Stimulated activated naive CD8-positive, alpha-beta T cell treated with anti-CD3 and anti-CD28 coated beads, Interleukin-15, amount 100 ng/mL, for 72 hours (primary cell): ENCODE data around the gene MARCKSL1.

Source experiments
- ATAC-seq: fragments of 150-1000 bp; cut with Tn5 transposase; 2 replicates; pipeline ENCODE4 v1.10.0; 2021; ENCODE audit warnings: mild to moderate bottlenecking, moderate library complexity
- DNase-seq, 2 donors: peaks; one replicate each; pipeline ENCODE4 v3.0.0; 2021 to 2022
- H3K27ac Mint-ChIP-seq, 2 donors: one replicate each; pipeline ENCODE4 v1.8.0; 2022; ENCODE audit warnings: mild to moderate bottlenecking in 2 of 2, mixed read lengths in 2 of 2, moderate library complexity in 2 of 2
- H3K27me3 Mint-ChIP-seq: one replicate; pipeline ENCODE4 v1.8.0; 2022; ENCODE audit warnings: mixed read lengths
- H3K4me1 Mint-ChIP-seq: one replicate; pipeline ENCODE4 v1.8.0; 2022; ENCODE audit warnings: mild to moderate bottlenecking, mixed read lengths
- H3K4me3 Mint-ChIP-seq, 2 donors: one replicate each; pipeline ENCODE4 v1.8.0; 2022; ENCODE audit warnings: mild to moderate bottlenecking in 2 of 2, mixed read lengths in 2 of 2, moderate library complexity in 1 of 2
- H3K9me3 Mint-ChIP-seq, 2 donors: one replicate each; pipeline ENCODE4 v1.8.0; 2022; ENCODE audit warnings: mixed read lengths in 2 of 2

MARCKSL1 gene, protein sequence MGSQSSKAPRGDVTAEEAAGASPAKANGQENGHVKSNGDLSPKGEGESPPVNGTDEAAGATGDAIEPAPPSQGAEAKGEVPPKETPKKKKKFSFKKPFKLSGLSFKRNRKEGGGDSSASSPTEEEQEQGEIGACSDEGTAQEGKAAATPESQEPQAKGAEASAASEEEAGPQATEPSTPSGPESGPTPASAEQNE

DNA sequence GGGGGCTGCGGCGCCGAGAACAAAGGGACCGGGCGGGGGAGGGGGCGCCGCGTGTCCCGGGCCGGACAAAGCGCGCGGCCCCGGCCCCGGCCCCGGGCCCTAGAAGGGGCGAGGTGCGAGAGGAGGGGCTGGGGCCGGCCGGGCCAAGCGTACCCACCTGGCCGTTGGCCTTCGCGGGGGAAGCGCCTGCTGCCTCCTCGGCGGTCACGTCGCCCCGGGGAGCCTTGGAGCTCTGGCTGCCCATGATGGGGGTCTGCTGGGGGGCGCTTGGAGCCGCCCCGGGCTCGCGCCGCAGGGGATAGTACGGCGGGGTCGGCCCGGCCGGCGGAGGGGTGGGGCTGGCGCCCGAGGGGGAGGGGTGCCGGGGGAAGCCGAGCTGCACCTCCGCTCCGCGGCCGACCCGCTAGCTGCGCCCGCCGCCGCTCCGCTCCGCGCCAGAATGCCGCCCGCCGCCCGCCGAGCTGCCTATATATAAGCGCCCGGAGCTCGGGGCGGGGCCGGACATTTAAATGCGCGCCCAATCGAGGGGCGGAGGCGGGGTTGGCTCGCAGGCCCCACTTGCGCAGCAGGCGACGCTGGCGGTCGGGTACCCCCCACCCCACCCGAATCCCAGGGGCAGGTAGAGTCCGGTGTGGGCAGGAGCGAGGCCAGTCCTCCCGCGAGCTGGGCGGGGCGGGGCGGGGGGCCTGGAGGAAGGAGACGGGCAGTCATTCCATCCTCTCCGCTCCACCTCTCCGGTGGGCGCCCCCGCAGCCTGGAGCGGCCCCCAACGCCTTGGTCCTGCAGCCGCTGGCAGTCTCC lies at the start of gene MARCKSL1:
Gene MARCKSL1 (minus strand): TSS at position 444 of the 801 bp plus-strand sequence. CDS start 200 bp downstream, at position 244.
- DNase-seq (peak; percentile 78 to 89), ATAC-seq (peak; percentile 49)
- Mint-ChIP-seq H3K27ac (peak within 1 kb of the TSS; percentile 27 to 87), H3K9me3 (no peaks in the 10 kb centered on the region), H3K4me1 (peaks cover 69% of the 10 kb centered on the region), H3K27me3 (no peaks in the 10 kb centered on the region), H3K4me3 (peak within 1 kb of the TSS; percentile 86 to 87)

DNA sequence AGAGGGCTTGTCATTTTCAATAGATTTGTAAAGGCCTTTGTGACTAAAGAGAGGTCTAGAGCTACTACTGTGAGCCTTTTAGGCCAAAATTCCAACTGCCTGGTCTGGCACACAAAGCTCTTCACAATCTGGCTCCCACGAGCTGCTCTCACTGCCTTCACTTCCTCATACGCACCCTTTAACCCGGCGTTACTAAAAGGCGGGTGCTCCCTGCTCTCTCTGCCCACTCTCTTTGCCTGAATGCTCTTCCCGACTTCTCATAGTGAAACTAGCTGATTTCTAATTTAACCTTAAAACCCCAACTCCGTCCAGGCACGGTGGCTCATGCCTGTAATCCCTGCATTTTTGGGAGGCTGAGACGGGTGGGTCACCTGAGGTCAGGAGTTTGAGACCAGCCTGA lies 44.0 kb upstream of the MARCKSL1 start:
- no peak for DNase-seq
- no peaks in the 10 kb centered on the region for H3K9me3 Mint-ChIP-seq
- no peak overlapping the region for H3K27ac Mint-ChIP-seq
- H3K4me3 Mint-ChIP-seq = no peak overlapping the region
- ATAC-seq = no peak
- no peaks in the 10 kb centered on the region for H3K4me1 Mint-ChIP-seq
- H3K27me3 Mint-ChIP-seq = no peaks in the 10 kb centered on the region

DNA sequence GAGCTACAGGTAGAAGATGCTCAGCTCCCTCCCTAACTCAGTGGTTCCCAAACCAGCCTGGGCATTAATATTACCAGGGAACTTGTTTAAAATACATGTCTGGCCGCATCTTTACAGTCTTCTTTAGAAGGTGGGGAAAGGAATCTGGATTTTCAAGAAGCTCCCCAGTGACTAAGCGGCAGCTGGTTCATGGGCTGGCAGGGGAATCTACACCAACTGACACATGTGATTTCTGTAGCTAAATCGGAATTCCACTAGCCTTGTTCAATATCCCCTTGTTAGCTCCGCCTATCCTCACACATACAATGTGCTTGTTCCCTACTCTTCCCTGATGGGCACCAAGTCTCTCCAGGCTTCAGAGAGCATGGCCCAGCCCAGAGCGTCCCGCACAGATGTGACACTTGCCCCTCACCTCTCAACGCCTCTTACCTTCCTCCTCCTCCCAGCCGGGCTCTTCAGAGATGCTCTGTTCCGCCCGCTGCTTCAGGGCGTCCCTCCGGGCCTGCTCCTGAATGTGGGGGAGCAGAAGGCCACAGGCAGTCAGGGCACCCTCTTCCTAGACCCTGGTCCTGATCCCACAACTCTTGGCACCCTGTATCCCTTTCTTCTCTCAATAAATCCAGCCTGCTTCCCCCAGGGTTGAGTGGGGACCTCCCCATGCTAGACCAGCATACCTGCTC lies 41.6 kb upstream of the MARCKSL1 start:
- ATAC-seq = no peak

DNA sequence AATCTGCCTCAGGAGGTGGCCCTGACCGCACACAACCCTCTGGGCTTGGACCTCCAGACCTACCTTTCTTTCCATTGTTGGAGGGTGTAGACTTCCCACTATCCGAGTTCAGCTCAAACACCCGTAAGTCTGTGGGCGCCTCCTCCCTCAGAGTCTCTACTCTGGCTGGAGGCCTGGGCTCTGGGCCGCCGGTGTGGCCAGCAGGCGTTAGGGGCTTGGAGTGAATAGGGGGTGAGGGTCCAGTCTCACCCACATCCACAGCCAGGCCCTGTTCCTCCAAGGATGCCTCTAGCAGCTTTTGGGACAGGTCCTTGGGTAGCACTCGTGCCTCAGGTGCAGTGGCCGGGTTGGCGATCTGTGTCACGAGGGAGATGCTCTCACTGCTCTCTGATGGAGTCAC lies 40.2 kb upstream of the MARCKSL1 start:
- Mint-ChIP-seq H3K9me3 (no peaks in the 10 kb centered on the region), H3K27me3 (no peaks in the 10 kb centered on the region), H3K27ac (no peak overlapping the region), H3K4me3 (no peak overlapping the region), H3K4me1 (peaks cover 16% of the 10 kb centered on the region)
- DNase-seq (no peak), ATAC-seq (no peak)

More for the DNA sequence above, 41.6 kb upstream of the MARCKSL1 start:
- no peak overlapping the region for H3K4me3 Mint-ChIP-seq
- H3K27me3 Mint-ChIP-seq = no peaks in the 10 kb centered on the region
- H3K4me1 Mint-ChIP-seq = peaks cover 3% of the 10 kb centered on the region
- H3K9me3 Mint-ChIP-seq = no peaks in the 10 kb centered on the region
- no peak for DNase-seq
- H3K27ac Mint-ChIP-seq = no peak overlapping the region

DNA sequence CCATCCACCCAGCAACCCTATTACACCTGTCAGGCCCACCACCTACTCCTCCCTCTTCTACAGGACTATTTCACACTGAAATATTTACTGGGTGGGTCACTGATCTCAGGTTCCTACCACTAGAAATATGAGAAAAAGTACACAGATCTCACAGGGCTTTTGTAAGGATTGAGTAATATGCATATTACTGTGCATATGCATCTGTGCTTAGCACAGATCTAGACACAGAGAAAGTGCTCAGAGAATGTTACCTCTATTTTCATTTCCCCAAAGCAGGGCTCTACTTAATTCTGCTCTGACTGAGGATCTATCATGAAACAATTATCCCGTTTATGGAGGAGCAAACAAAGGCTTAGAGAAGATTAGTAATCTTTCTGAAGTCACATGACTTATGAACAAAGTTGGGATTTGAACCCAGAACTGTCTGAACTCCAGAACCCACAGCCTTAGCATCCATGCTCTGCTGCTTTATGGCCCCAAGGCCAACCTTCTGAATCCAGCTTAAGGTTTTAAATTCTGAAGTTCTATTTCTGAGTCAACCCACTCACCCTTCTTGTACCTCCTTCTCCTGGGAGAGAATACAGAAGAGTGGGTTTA lies 38.1 kb upstream of the MARCKSL1 start:
- DNase-seq = no peak
- ATAC-seq = no peak
- no peak overlapping the region for H3K4me3 Mint-ChIP-seq
- H3K27ac Mint-ChIP-seq = no peak overlapping the region
- H3K4me1 Mint-ChIP-seq = peaks cover 16% of the 10 kb centered on the region
- H3K27me3 Mint-ChIP-seq = no peaks in the 10 kb centered on the region
- H3K9me3 Mint-ChIP-seq = no peaks in the 10 kb centered on the region

DNA sequence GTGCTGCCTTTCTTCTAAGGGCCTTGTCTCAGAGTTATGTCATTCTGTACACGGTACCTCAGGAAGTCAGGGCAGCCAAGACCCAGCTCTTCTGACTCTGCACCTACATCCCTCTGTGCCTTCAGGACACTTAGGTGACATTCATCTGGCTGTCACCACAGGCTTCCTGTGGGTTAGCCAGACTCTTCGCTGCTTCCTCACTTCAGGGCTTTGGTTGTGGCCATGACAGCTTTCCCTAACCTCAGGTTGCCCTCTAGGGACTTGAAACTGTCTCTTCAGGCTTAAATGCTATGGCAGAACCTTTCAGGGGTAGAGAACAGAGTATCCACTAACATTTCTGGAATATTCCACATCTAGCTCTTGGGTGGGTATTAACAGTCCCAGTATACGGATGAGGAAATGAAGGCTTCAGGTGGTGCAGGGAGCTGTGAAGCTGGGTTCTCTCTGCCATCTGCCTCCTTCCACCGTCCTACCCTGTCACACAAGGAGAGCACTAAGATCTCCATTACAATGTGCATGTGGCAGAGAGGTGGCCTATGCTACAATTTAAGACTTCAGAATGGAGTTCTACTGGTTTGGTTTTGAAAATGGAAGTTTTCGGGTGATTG lies 36.2 kb upstream of the MARCKSL1 start:
- peak overlapping the region in 1 of 2 donors; percentile 7 for H3K27ac Mint-ChIP-seq
- no peaks in the 10 kb centered on the region for H3K9me3 Mint-ChIP-seq
- peaks cover 16% of the 10 kb centered on the region for H3K4me1 Mint-ChIP-seq
- DNase-seq (peak in 1 of 2 donors; percentile 45), ATAC-seq (peak; percentile 88)
- H3K27me3 Mint-ChIP-seq = no peaks in the 10 kb centered on the region
- H3K4me3 Mint-ChIP-seq = no peak overlapping the region

DNA sequence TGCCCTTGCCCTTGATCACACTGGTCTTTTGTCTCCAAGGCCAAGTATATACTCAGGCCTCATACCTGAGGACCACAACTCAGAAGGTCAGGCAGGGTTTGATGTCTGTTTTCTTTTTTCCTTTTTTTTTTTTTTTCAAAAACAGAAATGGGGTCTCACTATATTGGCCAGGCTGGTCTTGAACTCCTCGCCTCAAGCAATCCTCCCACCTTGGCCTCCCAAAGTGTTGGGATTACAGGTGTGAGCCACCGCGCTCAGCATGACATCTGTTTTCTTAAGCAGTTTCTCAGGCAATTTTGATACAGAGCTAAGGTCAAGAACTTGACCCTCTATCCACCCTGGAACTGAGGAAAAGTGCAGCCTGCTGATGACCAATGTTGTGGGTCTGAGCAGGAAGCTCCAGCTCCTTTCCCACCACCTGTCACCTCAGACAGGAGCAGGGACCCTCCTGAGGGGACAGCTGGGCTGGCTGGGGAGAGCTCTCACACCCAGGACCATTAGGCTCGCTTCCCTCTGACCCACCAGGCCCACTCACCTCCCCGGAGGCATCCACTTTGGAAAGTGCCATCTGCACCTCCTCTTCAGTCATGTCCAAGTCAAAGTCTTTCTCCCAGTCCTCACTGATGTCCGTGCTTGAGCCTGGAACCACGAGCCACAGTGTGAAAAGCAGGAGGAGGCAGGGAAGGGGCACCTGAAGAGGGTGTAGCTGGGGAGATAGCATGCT lies 32.0 kb upstream of the MARCKSL1 start:
- Mint-ChIP-seq H3K4me3 (no peak overlapping the region), H3K4me1 (peaks cover 16% of the 10 kb centered on the region), H3K27ac (no peak overlapping the region), H3K27me3 (no peaks in the 10 kb centered on the region), H3K9me3 (no peaks in the 10 kb centered on the region)
- ATAC-seq (no peak), DNase-seq (no peak)

DNA sequence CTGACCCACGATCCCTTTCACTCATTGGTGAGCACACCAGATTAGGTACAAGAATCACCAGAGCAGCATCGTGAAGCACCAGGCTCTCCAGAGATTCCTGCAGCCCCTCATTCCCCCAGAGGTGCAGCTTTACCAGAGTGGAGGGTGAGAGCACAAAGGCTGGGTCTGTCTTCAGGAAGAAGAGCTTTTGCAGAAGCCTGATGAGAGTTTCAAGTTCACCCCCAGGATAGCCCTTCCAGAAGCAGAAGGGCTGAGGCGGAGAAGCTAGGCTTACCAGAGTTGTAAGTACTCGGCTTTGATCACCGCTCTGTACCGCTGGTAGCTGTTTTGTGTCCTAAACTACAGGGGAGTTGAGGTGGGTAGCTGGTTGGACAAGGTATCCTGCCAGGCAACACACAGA lies 29.4 kb upstream of the MARCKSL1 start:
- ATAC-seq = no peak
- Mint-ChIP-seq H3K27ac (no peak overlapping the region), H3K4me1 (peaks cover 17% of the 10 kb centered on the region), H3K27me3 (no peaks in the 10 kb centered on the region), H3K4me3 (no peak overlapping the region), H3K9me3 (no peaks in the 10 kb centered on the region)
- DNase-seq = no peak

DNA sequence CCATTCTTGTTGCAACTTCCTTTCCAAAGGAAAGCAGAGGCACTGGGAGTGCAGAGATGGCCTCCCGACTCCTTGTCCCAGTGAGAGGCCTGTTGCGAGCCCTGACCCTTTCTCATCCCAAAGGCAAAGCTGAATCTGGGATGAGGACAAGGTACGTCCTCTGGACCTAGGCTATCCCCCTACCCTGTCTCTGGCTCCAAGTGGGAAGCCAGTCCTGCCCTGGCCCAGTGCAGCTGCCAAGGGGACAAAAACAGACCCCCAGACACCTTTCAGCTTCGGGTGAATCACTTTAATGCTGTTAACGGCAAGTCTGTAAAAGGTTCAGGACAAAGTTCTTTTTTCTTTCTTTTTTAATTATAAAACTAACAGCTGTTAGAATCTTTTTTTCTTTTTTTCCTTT lies 28.8 kb upstream of the MARCKSL1 start:
- H3K4me1 Mint-ChIP-seq = peaks cover 23% of the 10 kb centered on the region
- no peak for DNase-seq
- no peak for ATAC-seq
- no peak overlapping the region for H3K27ac Mint-ChIP-seq
- no peaks in the 10 kb centered on the region for H3K9me3 Mint-ChIP-seq
- H3K4me3 Mint-ChIP-seq = no peak overlapping the region
- H3K27me3 Mint-ChIP-seq = no peaks in the 10 kb centered on the region

DNA sequence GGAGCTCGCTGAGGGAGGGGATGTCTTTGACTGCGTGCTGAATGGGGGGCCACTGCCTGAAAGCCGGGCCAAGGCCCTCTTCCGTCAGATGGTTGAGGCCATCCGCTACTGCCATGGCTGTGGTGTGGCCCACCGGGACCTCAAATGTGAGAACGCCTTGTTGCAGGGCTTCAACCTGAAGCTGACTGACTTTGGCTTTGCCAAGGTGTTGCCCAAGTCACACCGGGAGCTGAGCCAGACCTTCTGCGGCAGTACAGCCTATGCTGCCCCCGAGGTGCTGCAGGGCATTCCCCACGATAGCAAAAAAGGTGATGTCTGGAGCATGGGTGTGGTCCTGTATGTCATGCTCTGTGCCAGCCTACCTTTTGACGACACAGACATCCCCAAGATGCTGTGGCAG lies 27.7 kb upstream of the MARCKSL1 start:
- ATAC-seq (no peak), DNase-seq (no peak)
- Mint-ChIP-seq H3K4me1 (peaks cover 30% of the 10 kb centered on the region), H3K27ac (no peak overlapping the region), H3K4me3 (no peak overlapping the region), H3K9me3 (no peaks in the 10 kb centered on the region), H3K27me3 (no peaks in the 10 kb centered on the region)

DNA sequence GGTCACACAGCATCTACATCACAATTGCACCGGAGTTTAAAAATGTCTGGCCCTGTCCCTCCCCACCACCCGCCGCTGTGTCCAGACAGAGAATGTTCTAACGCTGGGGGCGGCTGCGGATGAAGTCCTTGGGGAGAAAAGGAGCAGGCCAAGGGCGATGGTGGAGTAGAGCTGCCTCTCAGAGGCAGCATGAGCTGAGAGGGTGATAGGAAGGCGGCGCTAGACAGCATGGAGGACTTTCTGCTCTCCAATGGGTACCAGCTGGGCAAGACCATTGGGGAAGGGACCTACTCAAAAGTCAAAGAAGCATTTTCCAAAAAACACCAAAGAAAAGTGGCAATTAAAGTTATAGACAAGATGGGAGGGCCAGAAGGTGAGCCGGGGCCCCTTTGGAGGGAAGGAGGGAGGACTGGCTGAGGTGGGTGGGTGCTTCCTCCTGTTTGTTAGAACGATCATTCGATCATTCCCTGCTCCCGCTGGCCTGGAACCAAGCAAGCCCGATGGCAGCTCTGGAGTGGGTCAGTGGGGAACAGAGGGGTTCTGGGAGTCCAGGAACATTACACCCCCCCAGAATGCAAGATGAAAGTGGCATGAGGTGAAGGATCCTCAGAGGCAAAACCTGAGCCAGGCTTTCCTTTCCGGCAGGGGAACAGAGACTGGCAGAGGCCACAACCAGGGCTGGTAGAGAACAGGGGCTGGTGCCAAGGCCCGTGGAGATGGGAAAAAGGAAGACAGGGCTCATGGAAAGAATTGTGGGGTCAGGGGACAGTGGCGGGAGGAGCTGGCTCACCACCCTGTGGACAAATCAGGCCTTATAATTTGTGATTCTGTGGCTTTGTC lies 26.7 kb upstream of the MARCKSL1 start, which contains the start of the genes FAM229A and TSSK3:
Gene FAM229A (minus strand): TSS at position 12 of the 840 bp plus-strand sequence. CDS start 394 bp downstream, outside the sequence.
Gene TSSK3 (plus strand): TSS at position 66 of the 840 bp plus-strand sequence. CDS start 163 bp downstream, at position 229.
- ATAC-seq = no peak
- Mint-ChIP-seq H3K27me3 (no peaks in the 10 kb centered on the region), H3K4me3 (peak within 1 kb of the TSS in 1 of 2 donors; percentile 65), H3K4me1 (peaks cover 33% of the 10 kb centered on the region), H3K9me3 (no peaks in the 10 kb centered on the region), H3K27ac (no peak within 1 kb of the TSS)
- no peak for DNase-seq

DNA sequence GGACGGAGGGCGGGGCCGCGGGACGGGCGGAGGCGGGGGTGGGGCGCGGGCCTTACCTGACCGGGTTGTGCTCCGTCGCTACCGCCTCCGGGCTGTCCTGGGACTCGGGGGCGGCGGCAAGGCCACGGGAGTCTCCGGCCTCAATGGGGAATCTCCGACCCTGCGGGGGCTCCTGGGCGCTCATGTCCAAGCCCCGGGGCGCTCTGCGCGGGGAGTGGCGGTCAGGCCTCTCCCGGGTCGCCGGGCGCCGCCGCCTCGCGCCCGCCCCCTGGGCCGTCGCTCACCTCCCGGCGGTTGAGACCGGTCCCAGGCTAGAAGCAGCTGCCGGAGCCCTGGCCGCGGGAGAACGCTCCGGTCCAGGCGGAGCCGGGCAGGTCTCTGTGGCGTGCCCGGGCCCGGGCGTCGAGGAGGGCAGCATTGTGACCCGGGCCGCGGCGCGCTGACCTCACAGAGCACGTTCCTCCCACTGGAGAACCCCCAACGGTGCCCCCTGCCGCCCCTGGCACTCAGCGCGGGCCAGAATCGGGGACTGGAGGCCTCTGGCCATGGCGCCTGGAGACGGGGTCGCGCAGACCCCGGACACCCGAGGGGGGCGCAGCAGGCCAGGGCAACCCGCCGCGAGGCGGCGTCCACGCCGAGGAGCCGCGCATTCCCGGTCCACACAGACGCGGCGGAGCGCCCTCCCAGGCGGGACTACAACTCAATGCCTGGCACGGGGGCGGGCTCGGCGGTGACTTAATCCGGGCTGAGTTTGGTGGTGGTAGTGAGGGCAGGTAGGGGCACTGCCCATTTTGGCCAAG lies 25.8 kb upstream of the MARCKSL1 start:
- Mint-ChIP-seq H3K27me3 (no peaks in the 10 kb centered on the region), H3K9me3 (no peaks in the 10 kb centered on the region), H3K27ac (no peak overlapping the region), H3K4me1 (peaks cover 36% of the 10 kb centered on the region), H3K4me3 (peak overlapping the region in 1 of 2 donors; percentile 65)
- ATAC-seq = peak; percentile 49
- DNase-seq = no peak

DNA sequence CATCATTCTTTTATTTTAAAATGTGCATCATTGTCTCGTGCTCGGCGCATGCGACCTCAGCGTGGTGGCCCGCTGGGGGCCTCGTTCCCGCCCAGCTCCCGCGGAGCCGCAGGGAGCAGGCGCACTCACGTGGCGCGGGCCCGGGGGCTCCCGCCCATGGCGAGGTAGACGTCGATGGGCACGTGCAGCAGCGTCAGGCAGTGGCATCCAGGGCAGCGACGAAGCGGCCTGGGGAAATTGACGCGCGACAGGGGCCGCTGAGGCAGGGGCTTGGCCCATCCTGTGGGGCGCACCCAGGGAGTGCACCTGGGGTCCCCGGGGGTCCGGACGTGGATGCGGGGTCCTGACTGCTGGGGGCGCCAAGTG lies 25.3 kb upstream of the MARCKSL1 start:
- no peaks in the 10 kb centered on the region for H3K27me3 Mint-ChIP-seq
- H3K4me3 Mint-ChIP-seq = no peak overlapping the region
- H3K9me3 Mint-ChIP-seq = no peaks in the 10 kb centered on the region
- no peak for DNase-seq
- H3K4me1 Mint-ChIP-seq = peaks cover 36% of the 10 kb centered on the region
- no peak overlapping the region for H3K27ac Mint-ChIP-seq
- ATAC-seq = peak; percentile 35
